HepG2 (cell line): ENCODE data around the gene WNK2. TPM values are rescaled to one million over a fixed set of nuclear protein-coding genes. Genes with fewer than 3 reads are reported as not detected.

ENCODE experiments used
- ATAC-seq: fragments of 200-7000 bp; cut with Tn5 transposase; 3 replicates; pipeline ENCODE4 v1.9.1; 2020; ENCODE audit warnings: mild to moderate bottlenecking, moderate library complexity
- BruUV-seq: library from RNA; stranded (reverse); fragments of 400-500 nt; replicated peaks from 2 replicates; lab custom pipeline; 2021; lab: Mats Ljungman, UMichigan
- CTCF ChIA-PET: fragments of 300-600 bp; formaldehyde crosslinking; extraction: SDS; loops from one replicate; lab custom pipeline; 2021; ENCODE audit warnings: low total read pairs, inconsistent platforms, low intra/inter-chr PET ratio; lab: Yijun Ruan, JAX
- POLR2A ChIA-PET: fragments of 350-600 bp; sonication (Branson Sonifier 250); formaldehyde crosslinking; loops from one replicate; lab custom pipeline; 2020; ENCODE audit warnings: antibody characterized with exemption, inconsistent platforms; lab: Yijun Ruan, JAX
- DNase-seq: peaks from one replicate; pipeline ENCODE4 v3.0.0-alpha.2; 2015; ENCODE audit warnings: low spot score
- FAIRE-seq: peaks from 3 replicates; lab custom pipeline; 2011; peaks lifted over from hg19 to GRCh38; lab: Jason Lieb, UNC
- H2AFZ ChIP-seq: one replicate; pipeline ENCODE4 v1.6.1; 2011; ENCODE audit warnings: low read length, inconsistent platforms
- H3K27ac ChIP-seq: fragments of 300-600 bp; 3 replicates; pipeline ENCODE4 v1.8.0; 2011; ENCODE audit warnings: mixed run types, mild to moderate bottlenecking, mixed read lengths, low read length, inconsistent platforms; ENCODE audit not compliant: insufficient read depth; ENCODE audit errors: extremely low read length
- H3K27me3 ChIP-seq, 2 experiments: fragments of 200-600 bp in 1 of 2; 2 replicates in 1 of 2; 3 replicates in 1 of 2; pipeline versions ENCODE4 v1.6.0 to v1.8.0; 2011; ENCODE audit warnings: low read length in 2 of 2, mild to moderate bottlenecking in 2 of 2, moderate library complexity in 2 of 2, inconsistent platforms in 1 of 2; ENCODE audit not compliant: insufficient read depth in 2 of 2, control insufficient read depth in 1 of 2
- H3K36me3 ChIP-seq, 2 experiments: fragments of 200-600 bp in 1 of 2; replicated peaks in 1 of 2; 2 replicates in 1 of 2; 3 replicates in 1 of 2; pipeline versions ENCODE4 v1.5.1 to v1.8.0; 2011; ENCODE audit warnings: low read length in 2 of 2, inconsistent platforms in 1 of 2; ENCODE audit not compliant: insufficient read depth in 2 of 2, control insufficient read depth in 1 of 2
- H3K4me1 ChIP-seq: 2 replicates; pipeline ENCODE4 v1.5.1; 2012; ENCODE audit warnings: low read length, inconsistent platforms; ENCODE audit not compliant: insufficient read depth
- H3K4me2 ChIP-seq: 2 replicates; pipeline ENCODE4 v1.6.0; 2011; ENCODE audit warnings: low read depth, low read length, inconsistent platforms
- H3K4me3 ChIP-seq, 3 experiments: fragments of 200-600 bp in 1 of 3; sonication (generic), shearing (Covaris generic) in 1 of 3; replicated peaks in 1 of 3; 2 replicates each; pipeline ENCODE4 v1.5.1; 2011 to 2016; ENCODE audit warnings: low read length in 3 of 3, inconsistent platforms in 2 of 3, low read depth in 2 of 3, mild to moderate bottlenecking in 2 of 3, control low read depth in 1 of 3, mixed read lengths in 1 of 3; ENCODE audit not compliant: insufficient read depth in 1 of 3
- H3K79me2 ChIP-seq: one replicate; pipeline ENCODE4 v1.6.1; 2011; ENCODE audit warnings: low read length, inconsistent platforms; ENCODE audit not compliant: insufficient read depth
- H3K9ac ChIP-seq: 2 replicates; pipeline ENCODE4 v1.6.0; 2011; ENCODE audit warnings: mild to moderate bottlenecking, low read depth, low read length, inconsistent platforms; ENCODE audit not compliant: insufficient read depth
- H3K9me3 ChIP-seq: 2 replicates; pipeline ENCODE4 v1.5.1; 2012; ENCODE audit warnings: mild to moderate bottlenecking, low read length
- H4K20me1 ChIP-seq: 2 replicates; pipeline ENCODE4 v1.6.0; 2011; ENCODE audit warnings: inconsistent platforms, mild to moderate bottlenecking, low read length, moderate library complexity; ENCODE audit not compliant: insufficient read depth
- FLYWCH1 ChIP-seq: sonication (generic); formaldehyde crosslinking; IDR thresholded peaks from 2 replicates; pipeline ENCODE4 v1.8.1; 2023; ENCODE audit warnings: mild to moderate bottlenecking, missing genetic modification reagents
- HIVEP1 ChIP-seq: sonication (generic); formaldehyde crosslinking; IDR thresholded peaks from 2 replicates; pipeline ENCODE4 v1.4.0; 2020; ENCODE audit warnings: mild to moderate bottlenecking, missing genetic modification reagents
- HNF1B ChIP-seq: sonication (generic); formaldehyde crosslinking; IDR thresholded peaks from 2 replicates; pipeline ENCODE4 v1.5.1; 2020; ENCODE audit warnings: mild to moderate bottlenecking, moderate library complexity, missing genetic modification reagents
- IKZF5 ChIP-seq: IDR thresholded peaks from 2 replicates; pipeline ENCODE4 v1.6.1; 2018; ENCODE audit warnings: missing genetic modification reagents, mild to moderate bottlenecking, missing compliant biosample characterization
- MTF2 ChIP-seq: sonication (generic); formaldehyde crosslinking; IDR thresholded peaks from 2 replicates; pipeline ENCODE4 v1.5.0; 2020; ENCODE audit warnings: missing genetic modification reagents, borderline replicate concordance
- NAIF1 ChIP-seq: sonication (generic); formaldehyde crosslinking; IDR thresholded peaks from 2 replicates; pipeline ENCODE4 v1.5.0; 2020; ENCODE audit warnings: mild to moderate bottlenecking, missing genetic modification reagents, borderline replicate concordance
- NFE2 ChIP-seq: sonication (generic); formaldehyde crosslinking; IDR thresholded peaks from 2 replicates; pipeline ENCODE4 v1.4.0; 2020; ENCODE audit warnings: missing genetic modification reagents
- XRCC5 ChIP-seq: fragments of 200-400 bp; formaldehyde crosslinking; optimal IDR thresholded peaks from 2 replicates; pipeline ENCODE3; 2017; ENCODE audit warnings: mild to moderate bottlenecking, low read length
- YEATS4 ChIP-seq: sonication (generic); formaldehyde crosslinking; IDR thresholded peaks from 2 replicates; pipeline ENCODE4 v1.4.0; 2020; ENCODE audit warnings: missing genetic modification reagents, borderline replicate concordance
- ZKSCAN1 ChIP-seq: fragments of 150-350 bp; IDR thresholded peaks from 2 replicates; pipeline ENCODE4 v1.6.1; 2014; ENCODE audit warnings: low read length
- ZNF484 ChIP-seq: sonication (generic); formaldehyde crosslinking; IDR thresholded peaks from 2 replicates; pipeline ENCODE4 v1.5.1; 2020; ENCODE audit warnings: mild to moderate bottlenecking, low read depth, missing genetic modification reagents, borderline replicate concordance
- ZNF563 ChIP-seq: sonication (generic); formaldehyde crosslinking; IDR thresholded peaks from 2 replicates; pipeline ENCODE4 v1.8.0; 2022; ENCODE audit warnings: mild to moderate bottlenecking, moderate library complexity, missing genetic modification reagents
- WGBS: methylation state at CpG from one replicate; pipeline ENCODE4 v1.1.6; 2017; ENCODE audit warnings: low lambda C conversion rate; 5-methylcytosine and 5-hydroxymethylcytosine counted together
- in situ Hi-C: cut with HindIII; loops from 2 replicates; pipeline ENCODE4 v1.10.0; 2017; ENCODE audit warnings: low pct_unique_long_range_greater_than_20kb; ENCODE audit not compliant: extremely low pct_ligation_motif_present
- intact Hi-C: fragments of 100-400 bp; cut with micrococcal nuclease; formaldehyde crosslinking; loops from one replicate; pipeline ENCODE4 v1.10.0; 2022; ENCODE audit not compliant: unreplicated experiment
- polyA plus RNA-seq, 8 experiments: library from polyadenylated mRNA; depleted of rRNA in 3 of 8; stranded (reverse) in 7 of 8; unstranded in 1 of 8; fragments of >200 nt; fragmentation: Illumina TruSeq in 4 of 8; extraction: Trizol in 4 of 8; gene quantifications; 2 replicates each; pipeline versions ENCODE4 v1.2.1 to v1.2.3, GENCODE V29; 2011 to 2016; ENCODE audit warnings: low read depth in 4 of 8, missing spikeins in 1 of 8, mixed read lengths in 1 of 8; ENCODE audit not compliant: insufficient read depth in 1 of 8
- total RNA-seq, 5 experiments: library from RNA; depleted of rRNA; stranded (reverse); fragments of >200 nt; fragmentation: Illumina TruSeq; extraction: Trizol; gene quantifications; 2 replicates each; pipeline ENCODE4 v1.2.3, GENCODE V29; 2016; ENCODE audit warnings: low read depth in 1 of 5
- TF ChIP-seq, protein P1 (sequence below): sonication (generic); formaldehyde crosslinking; IDR thresholded peaks from 2 replicates; pipeline ENCODE4 v1.4.0; 2020; ENCODE audit warnings: missing genetic modification reagents

WNK2 gene
- total and polyA plus RNA-seq, 2 of the 13 experiments (the other 11 are each of a cell fraction or from before 2014, with no cell fraction given), result 10.5 to 12.0 TPM

- Histone ChIP-seq H3K9me3 (no peaks in the 10 kb centered on the region), H2AFZ (no peak overlapping the region), H4K20me1 (no peaks in the 10 kb centered on the region), H3K27me3 (no peaks in the 10 kb centered on the region), H3K79me2 (no peaks in the 10 kb centered on the region), H3K36me3 (peaks cover 0 to 2% of the 10 kb centered on the region in 2 experiments; a peak in 3 of 5 replicates), H3K9ac (no peak overlapping the region), H3K4me2 (no peak overlapping the region), H3K4me3 (no peak overlapping the region), H3K27ac (no peak overlapping the region), H3K4me1 (peaks cover 52% of the 10 kb centered on the region)
- WGBS, result 93% methylated on average over 8 of the region's 9 CpGs
- CTCF ChIA-PET, result no interaction called here
- TF ChIP-seq NAIF1 (CRISPR knock-in tag) (no peak), NFE2 (CRISPR knock-in tag) (no peak), HIVEP1 (CRISPR knock-in tag) (no peak), XRCC5 (no peak), MTF2 (CRISPR knock-in tag) (no peak), ZNF563 (no peak), HNF1B (CRISPR knock-in tag) (no peak), ZKSCAN1 (no peak), IKZF5 (CRISPR knock-in tag) (no peak), FLYWCH1 (no peak), ZNF484 (CRISPR knock-in tag) (no peak), YEATS4 (no peak)
- TF ChIP-seq, protein P1, sequence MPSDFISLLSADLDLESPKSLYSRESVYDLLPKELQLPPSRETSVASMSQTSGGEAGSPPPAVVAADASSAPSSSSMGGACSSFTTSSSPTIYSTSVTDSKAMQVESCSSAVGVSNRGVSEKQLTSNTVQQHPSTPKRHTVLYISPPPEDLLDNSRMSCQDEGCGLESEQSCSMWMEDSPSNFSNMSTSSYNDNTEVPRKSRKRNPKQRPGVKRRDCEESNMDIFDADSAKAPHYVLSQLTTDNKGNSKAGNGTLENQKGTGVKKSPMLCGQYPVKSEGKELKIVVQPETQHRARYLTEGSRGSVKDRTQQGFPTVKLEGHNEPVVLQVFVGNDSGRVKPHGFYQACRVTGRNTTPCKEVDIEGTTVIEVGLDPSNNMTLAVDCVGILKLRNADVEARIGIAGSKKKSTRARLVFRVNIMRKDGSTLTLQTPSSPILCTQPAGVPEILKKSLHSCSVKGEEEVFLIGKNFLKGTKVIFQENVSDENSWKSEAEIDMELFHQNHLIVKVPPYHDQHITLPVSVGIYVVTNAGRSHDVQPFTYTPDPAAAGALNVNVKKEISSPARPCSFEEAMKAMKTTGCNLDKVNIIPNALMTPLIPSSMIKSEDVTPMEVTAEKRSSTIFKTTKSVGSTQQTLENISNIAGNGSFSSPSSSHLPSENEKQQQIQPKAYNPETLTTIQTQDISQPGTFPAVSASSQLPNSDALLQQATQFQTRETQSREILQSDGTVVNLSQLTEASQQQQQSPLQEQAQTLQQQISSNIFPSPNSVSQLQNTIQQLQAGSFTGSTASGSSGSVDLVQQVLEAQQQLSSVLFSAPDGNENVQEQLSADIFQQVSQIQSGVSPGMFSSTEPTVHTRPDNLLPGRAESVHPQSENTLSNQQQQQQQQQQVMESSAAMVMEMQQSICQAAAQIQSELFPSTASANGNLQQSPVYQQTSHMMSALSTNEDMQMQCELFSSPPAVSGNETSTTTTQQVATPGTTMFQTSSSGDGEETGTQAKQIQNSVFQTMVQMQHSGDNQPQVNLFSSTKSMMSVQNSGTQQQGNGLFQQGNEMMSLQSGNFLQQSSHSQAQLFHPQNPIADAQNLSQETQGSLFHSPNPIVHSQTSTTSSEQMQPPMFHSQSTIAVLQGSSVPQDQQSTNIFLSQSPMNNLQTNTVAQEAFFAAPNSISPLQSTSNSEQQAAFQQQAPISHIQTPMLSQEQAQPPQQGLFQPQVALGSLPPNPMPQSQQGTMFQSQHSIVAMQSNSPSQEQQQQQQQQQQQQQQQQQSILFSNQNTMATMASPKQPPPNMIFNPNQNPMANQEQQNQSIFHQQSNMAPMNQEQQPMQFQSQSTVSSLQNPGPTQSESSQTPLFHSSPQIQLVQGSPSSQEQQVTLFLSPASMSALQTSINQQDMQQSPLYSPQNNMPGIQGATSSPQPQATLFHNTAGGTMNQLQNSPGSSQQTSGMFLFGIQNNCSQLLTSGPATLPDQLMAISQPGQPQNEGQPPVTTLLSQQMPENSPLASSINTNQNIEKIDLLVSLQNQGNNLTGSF (CRISPR knock-in tag), result no peak
- in situ Hi-C loops, result no loop called here
- DNase-seq (no peak), ATAC-seq (no peak), FAIRE-seq (no peak)
- intact Hi-C loops, result no loop called here
- POLR2A ChIA-PET, result interaction anchor here (1.0 kb wide), 1 partner anchor 136 kb away, joined by 3 read pairs; the partner anchor contains the start of gene FAM120A
- no TSS peak for BruUV-seq
These were observed 131.2 kb downstream of the WNK2 start for GRCh38 chr9:93315118-93315517.
